ENCODE data around the gene ECHDC1.
"Not testable (repeated sequence)": the region's sequence is repeated elsewhere in the genome, so short reads cannot be mapped to it uniquely, and the experiment has no call there.

ECHDC1 gene, protein sequence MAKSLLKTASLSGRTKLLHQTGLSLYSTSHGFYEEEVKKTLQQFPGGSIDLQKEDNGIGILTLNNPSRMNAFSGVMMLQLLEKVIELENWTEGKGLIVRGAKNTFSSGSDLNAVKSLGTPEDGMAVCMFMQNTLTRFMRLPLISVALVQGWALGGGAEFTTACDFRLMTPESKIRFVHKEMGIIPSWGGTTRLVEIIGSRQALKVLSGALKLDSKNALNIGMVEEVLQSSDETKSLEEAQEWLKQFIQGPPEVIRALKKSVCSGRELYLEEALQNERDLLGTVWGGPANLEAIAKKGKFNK

DNA sequence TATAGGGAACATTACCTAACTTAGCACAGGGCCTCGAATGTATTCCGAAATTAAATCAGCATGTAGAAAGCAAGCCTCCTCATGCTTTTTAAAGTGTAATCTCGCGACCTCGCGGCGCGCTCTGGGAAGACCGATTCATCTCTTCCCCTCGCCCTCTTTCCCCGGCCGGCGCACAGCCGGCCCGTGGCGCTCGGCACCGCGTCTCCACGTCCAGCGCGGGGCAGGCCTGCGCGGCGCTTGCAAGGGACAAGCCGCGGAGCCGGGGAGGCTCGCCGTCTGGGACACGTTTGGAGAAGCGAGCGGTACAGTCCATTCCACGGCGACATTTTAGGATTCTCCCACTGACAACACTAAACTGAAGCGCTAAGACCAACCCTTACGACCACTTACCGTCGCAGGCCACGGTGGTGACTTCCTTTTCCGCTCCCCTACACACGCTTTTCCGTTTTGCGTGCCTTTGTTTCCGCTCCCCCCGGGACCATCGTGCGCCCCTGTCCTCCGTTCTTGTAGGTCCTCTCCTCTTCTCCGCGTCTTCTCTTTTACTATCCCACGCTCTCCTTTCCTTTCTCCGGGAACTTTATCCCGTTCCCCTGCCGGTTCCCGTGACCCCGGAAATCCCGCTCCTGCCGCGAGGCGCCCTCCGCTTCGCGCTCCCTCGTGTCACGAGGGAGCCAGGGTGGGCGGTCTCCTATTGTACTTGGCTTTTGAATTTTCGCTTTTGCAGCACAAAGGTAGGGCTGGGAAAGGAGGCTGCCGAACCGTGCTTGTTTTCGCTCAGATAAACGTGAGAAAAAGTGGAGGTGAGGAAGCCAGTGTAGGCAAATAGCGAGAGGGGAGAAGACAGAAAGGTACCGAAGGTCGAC, at the start of gene ECHDC1:
Gene ECHDC1, minus strand, starts transcription at position 664 of the 863 bp plus-strand sequence. CDS start 12,581 bp downstream, outside the sequence.
- DNase-seq = peak; percentile 59

GRCh38 chr6:127392301-127392700, 48.9 kb upstream of the ECHDC1 start:
- no peak for DNase-seq

- no peak for DNase-seq
These were observed 47.9 kb upstream of the ECHDC1 start for GRCh38 chr6:127391094-127391953.

- DNase-seq = no peak
These were observed 46.3 kb upstream of the ECHDC1 start for GRCh38 chr6:127389706-127390105.

GRCh38 chr6:127385668-127386430, 42.4 kb upstream of the ECHDC1 start:
- DNase-seq = no peak

GRCh38 chr6:127384848-127385247, 41.4 kb upstream of the ECHDC1 start:
- DNase-seq = not testable (repeated sequence)

DNA sequence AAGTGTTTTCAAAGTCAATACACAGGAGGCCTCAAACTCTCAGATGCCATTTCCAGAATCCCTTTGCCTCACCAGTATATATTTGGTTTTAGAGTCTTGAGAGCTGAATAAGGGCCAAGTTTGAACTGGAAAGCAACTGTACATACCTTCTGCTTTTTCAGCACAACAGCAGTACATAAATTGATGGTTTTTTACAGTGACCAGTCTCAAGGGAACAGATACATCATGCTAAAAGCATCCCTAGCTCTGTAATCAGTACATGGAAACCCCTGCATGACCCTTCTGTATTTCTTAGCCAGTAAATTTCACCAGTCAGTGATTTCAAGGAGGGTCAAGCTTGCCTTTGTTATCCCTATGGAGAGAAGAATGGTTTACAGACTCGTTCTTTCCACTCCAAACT, 40.6 kb upstream of the ECHDC1 start:
- no peak for DNase-seq

DNA sequence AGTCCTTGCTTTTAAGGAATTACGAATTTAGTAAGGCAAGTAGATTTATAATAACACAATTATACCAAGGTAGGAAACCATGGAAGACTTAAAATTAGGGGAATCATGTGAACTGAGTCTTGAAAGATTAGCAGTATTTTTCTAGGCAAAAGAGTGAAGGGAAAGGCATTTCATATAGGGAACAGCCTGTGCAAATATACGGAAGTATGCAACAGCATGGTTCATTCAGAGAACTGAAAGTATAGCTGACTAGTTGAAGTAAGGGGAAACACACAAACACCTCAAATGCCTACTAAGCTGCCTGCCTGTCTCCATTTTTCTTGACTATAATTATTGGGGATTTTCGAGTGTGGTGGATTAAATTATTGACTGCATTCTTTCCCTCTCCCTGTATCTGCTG, 39.0 kb upstream of the ECHDC1 start:
- DNase-seq = no peak

DNA sequence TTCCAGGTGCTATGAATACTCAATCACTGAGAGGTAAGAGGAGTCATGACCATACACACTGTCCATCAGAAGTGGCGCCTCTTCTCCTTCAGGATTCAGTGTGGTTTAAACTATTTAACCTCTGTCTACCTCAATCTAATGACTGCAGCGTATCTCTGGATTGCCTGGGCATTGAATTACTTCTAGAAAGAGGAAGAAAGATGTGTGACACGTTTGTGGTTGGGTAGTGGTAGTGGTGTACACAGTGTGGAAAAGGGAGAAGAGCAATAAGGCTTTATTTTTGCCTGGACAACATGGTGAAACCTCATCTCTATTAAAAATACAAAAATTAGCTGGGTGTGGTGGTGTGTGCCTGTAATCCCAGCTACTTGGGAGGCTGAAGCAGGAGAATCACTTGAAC, 38.0 kb upstream of the ECHDC1 start:
- no peak for DNase-seq

- DNase-seq = no peak
These were observed 33.3 kb upstream of the ECHDC1 start for GRCh38 chr6:127376685-127377084.

DNA sequence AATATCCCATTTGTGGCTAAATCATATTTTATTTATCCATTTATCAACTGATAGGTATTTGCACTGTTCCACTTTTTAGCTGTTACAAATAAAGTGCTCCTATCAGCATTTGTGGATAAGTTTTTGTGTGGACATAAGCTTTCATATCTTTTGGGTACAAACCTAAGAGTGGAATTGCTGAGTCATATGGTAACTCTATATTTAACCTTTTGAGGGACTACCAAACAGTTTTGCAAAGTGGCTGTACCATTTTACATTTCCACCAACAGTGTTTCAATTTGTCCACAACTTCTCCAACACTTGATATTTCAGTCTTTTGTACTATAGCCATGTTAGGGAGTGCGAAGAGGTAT, 23.6 kb upstream of the ECHDC1 start:
- no peak for DNase-seq

GRCh38 chr6:127366282-127367022, 23.0 kb upstream of the ECHDC1 start:
- no peak for DNase-seq

DNA sequence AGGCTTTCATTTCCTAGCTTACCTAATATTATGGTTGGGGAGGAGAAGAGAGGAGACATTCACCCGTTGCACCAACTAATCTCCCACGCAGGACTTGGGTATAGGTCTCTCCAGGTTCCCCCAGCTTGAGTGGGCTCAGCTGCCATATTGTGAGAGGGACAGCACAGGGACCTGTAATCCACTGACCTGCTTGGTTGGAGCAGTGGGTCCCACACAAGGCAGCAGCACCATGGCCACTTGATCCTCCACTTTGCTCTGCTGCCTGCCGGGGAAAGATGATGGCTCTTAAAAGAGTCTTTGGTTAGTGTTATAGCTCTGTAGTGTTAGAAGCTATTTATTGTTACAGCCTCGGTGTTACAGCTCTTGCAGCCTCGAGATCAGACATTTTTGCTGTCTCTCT, 22.5 kb upstream of the ECHDC1 start:
- no peak for DNase-seq

DNA sequence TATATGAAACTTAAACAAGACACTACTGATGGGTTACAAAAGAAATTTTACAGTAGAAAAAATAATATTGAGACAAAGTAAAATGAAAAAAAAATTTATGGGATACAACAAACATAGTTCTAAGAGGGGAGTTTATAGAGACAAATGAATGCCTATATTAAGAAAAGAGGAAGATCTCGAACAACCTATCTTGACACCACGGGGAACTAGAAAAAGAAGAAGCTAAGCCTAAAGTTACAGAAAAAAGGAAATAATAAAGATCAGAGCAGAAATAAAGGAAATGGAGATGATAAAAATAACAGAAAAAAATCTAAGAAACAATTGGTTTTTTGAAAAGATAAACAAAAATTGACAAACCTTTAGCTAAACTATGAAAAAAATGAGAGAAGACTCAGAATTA, 9.1 kb upstream of the ECHDC1 start:
- DNase-seq = no peak

DNA sequence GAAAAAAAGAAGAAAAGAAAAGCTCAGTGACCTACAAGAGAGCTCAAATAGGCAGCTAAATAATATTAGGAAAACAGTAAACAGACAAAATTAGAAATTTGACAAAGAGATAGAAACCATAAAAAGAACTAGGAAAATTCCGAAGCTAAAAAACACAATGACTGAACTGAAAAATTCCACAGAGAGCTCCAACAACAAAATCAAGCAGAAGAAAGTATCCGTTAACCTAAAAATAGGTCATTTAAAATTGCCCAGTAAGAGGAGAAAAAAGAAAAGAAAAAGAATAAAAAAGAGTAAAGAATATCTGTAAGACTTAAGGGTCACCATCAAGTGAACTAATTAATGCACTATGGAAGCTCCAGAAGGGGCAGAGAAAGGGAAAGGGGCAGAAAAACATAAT, 6.6 kb upstream of the ECHDC1 start:
- DNase-seq = no peak

- DNase-seq = no peak
These were observed 4.7 kb upstream of the ECHDC1 start for GRCh38 chr6:127348028-127348661.

DNA sequence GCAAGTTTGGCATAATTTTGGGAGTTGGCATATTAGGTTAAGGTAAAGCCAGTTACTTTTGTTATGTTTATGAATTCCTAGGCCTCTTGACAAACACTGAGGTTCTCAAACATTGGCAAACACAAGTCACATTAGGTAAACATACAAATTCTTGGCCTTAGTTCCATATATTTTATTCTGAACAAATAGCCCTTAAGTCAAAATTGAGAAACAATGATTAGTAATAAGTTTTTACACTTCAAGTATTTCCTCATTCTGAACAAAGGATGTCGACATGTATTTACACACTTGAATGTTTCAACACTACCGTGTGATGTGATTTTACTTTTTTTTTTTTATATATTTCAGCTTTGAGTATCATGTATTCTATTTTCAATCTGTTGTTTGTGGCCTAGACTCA, 3.8 kb upstream of the ECHDC1 start:
- no peak for DNase-seq

DNA sequence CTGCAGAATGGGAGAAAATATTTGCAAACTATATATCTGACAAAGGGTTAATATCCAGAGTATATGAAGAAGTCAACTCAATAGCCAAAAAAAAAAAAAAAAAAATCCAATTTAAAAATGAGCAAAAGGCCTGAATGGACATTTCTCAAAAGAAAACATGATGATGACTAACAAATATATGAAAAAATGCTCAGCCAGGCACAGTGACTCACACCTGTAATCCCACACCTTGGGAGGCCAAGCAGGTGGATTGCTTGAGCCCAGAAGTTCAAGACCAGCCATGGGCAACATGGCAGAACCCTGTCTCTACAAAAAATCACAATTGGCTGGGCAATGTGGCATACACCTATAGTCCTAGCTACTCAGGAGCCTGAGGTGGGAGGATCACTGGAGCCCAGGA, 2.1 kb upstream of the ECHDC1 start:
- DNase-seq = no peak

- DNase-seq = no peak
These were observed 625 bp upstream of the ECHDC1 start for GRCh38 chr6:127343809-127344659.

DNA sequence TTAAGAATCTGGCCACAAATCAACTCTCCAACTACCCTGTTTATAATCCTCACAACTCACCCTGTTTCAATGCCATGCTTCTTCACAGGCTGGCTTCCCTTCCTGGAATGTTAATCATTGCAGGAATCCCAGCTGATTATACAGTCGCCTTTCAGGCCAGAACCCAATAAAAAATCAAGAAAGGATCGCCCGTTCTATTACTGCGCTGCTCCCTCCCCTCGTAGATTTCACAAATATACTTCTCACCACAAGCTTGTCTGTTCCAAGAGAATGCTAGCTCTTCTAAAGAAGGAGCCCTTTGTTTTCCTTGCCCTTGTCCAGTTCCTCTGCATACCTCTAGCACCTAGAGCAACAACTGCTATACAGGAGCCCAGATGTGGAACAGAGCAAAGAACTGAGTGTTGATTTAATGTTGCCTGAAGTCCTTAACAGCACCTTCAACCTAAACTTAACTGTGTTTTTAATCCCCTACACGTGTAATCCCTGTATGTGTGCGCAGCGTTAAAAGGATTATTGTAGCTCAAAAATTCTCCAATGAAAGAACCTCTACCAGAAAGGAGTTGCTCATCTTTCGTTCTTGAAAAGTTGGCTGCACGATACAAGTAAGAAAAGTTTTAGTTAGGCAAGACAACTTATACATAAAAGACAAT, 988 bp downstream of the ECHDC1 start:
- DNase-seq = no peak

Data from activated effector memory CD4-positive, alpha-beta T cell treated with Interleukin-2 at 50 U/mL for 16 hours (primary cell).